Upper lobe of left lung (tissue), 4 donors: ENCODE results near the gene RBMS1.

Experiments used
- EP300 ChIP-seq, 4 donors: sonication (generic); formaldehyde crosslinking; IDR thresholded peaks; one replicate each; pipeline ENCODE4 v1.5.1; 2017; ENCODE audit warnings: antibody characterized with exemption in 4 of 4, control low read depth in 2 of 4
- POLR2A ChIP-seq, 4 donors: fragments of 450-650 bp; IDR thresholded peaks; one replicate each; pipeline ENCODE4 v1.5.1; 2016 to 2017; ENCODE audit warnings: antibody characterized with exemption in 4 of 4, mild to moderate bottlenecking in 2 of 4
- POLR2AphosphoS5 ChIP-seq, 2 donors: sonication (generic); formaldehyde crosslinking; IDR thresholded peaks; one replicate each; pipeline ENCODE4 v1.5.1; 2017; ENCODE audit warnings: antibody characterized with exemption in 2 of 2
- TF ChIP-seq, protein P1 (sequence below), 6 experiments: fragments of 450-650 bp in 4 of 6; fragments of 200-600 bp in 2 of 6; sonication (generic) in 2 of 6; IDR thresholded peaks; one replicate each; pipeline ENCODE4 v1.5.1; 2016 to 2019; ENCODE audit warnings: antibody characterized with exemption in 6 of 6

DNA sequence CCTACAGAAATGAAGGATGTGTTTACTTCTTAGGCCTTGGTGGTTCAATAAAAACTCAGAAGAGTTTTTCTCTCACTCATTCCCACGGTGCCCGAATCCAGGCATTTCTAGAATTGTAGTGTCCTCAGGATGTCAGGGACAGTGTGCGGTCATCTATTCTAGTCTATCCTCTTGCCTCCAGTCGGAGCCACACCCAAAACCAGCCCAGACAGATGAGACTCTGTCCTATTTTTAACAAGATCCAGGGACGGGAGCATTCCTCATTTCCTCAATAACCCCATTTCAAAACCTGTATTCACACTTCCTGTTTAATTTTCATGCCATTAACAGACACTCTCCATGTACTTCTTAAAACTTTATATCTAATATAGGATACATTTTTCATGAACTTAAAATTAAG lies 11.6 kb upstream of the RBMS1 start:
- TF ChIP-seq, protein P1, sequence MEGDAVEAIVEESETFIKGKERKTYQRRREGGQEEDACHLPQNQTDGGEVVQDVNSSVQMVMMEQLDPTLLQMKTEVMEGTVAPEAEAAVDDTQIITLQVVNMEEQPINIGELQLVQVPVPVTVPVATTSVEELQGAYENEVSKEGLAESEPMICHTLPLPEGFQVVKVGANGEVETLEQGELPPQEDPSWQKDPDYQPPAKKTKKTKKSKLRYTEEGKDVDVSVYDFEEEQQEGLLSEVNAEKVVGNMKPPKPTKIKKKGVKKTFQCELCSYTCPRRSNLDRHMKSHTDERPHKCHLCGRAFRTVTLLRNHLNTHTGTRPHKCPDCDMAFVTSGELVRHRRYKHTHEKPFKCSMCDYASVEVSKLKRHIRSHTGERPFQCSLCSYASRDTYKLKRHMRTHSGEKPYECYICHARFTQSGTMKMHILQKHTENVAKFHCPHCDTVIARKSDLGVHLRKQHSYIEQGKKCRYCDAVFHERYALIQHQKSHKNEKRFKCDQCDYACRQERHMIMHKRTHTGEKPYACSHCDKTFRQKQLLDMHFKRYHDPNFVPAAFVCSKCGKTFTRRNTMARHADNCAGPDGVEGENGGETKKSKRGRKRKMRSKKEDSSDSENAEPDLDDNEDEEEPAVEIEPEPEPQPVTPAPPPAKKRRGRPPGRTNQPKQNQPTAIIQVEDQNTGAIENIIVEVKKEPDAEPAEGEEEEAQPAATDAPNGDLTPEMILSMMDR (IDR thresholded peaks at IDR 0.05): no peak
- TF ChIP-seq EP300 (IDR thresholded peaks at IDR 0.05) (no peak), POLR2AphosphoS5 (IDR thresholded peaks at IDR 0.05) (no peak), POLR2A (IDR thresholded peaks at IDR 0.05) (no peak)
